ENCODE data around the gene TIMELESS. TPM values are rescaled to one million over a fixed set of nuclear protein-coding genes. Genes with fewer than 3 reads are reported as not detected.

TIMELESS gene
- total RNA-seq, 1 experiment from 2014 or later, result 30.9 TPM

DNA sequence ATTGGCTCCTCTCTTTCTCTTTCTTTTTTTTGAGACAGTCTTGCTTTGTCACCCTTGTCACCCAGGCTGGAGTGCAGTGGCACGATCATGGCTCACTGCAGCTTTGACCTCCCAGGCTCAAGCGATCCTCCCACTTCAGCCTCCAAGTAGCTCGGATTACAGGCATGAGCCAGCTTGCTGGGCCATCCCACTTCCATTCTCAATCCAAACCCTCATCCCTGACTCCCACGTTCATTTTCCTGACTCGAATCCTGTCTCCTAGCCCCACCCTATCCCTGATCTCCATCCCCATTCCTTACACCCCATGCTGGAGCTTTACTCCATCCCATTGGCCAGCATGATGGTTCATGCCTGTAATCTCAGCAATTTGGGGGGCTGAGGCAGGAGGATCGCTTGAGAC, 26.9 kb upstream of the TIMELESS start:
- no peaks in the 10 kb centered on the region for H3K27me3 ChIP-seq (ENCODE audit: insufficient read depth, low read depth)
- H3K4me3 ChIP-seq, result no peak overlapping the region
- no peaks in the 10 kb centered on the region for H4K20me1 ChIP-seq (ENCODE audit: insufficient read depth)
- H3K36me3 ChIP-seq (ENCODE audit: low read depth), result no peaks in the 10 kb centered on the region
- no peak overlapping the region for H2AFZ ChIP-seq
- POLR2A ChIA-PET (ENCODE audit: unreplicated experiment), result interaction anchor here (0.6 kb wide), 1 partner anchor 191 kb away, joined by 3 read pairs; no protein-coding TSS in a partner anchor
- no peaks in the 10 kb centered on the region for H3K9me3 ChIP-seq (ENCODE audit: insufficient read depth, low read depth)
- no peaks in the 10 kb centered on the region for H3K9me2 ChIP-seq (ENCODE audit: insufficient read depth)
- no peaks in the 10 kb centered on the region for H3F3A ChIP-seq (ENCODE audit: insufficient read depth, low read depth)
- no peaks in the 10 kb centered on the region for H3K79me2 ChIP-seq (ENCODE audit: low read depth)
- H3K4me1 ChIP-seq (replicated peaks; ENCODE audit: insufficient read depth), result no peaks in the 10 kb centered on the region
- CTCF ChIA-PET, result no interaction called here
- H3K4me2 ChIP-seq, result no peak overlapping the region
- TF ChIP-seq, protein P1, sequence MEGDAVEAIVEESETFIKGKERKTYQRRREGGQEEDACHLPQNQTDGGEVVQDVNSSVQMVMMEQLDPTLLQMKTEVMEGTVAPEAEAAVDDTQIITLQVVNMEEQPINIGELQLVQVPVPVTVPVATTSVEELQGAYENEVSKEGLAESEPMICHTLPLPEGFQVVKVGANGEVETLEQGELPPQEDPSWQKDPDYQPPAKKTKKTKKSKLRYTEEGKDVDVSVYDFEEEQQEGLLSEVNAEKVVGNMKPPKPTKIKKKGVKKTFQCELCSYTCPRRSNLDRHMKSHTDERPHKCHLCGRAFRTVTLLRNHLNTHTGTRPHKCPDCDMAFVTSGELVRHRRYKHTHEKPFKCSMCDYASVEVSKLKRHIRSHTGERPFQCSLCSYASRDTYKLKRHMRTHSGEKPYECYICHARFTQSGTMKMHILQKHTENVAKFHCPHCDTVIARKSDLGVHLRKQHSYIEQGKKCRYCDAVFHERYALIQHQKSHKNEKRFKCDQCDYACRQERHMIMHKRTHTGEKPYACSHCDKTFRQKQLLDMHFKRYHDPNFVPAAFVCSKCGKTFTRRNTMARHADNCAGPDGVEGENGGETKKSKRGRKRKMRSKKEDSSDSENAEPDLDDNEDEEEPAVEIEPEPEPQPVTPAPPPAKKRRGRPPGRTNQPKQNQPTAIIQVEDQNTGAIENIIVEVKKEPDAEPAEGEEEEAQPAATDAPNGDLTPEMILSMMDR (conservative IDR thresholded peaks at IDR 0.05), result no peak
- TF ChIP-seq EZH2 (IDR thresholded peaks at IDR 0.05; ENCODE audit: low read depth), result no peak
- H3K27ac ChIP-seq, result no peak overlapping the region
- DNase-seq, result no peak
- intact Hi-C loops (cut with micrococcal nuclease; ENCODE audit: unreplicated experiment), result no loop called here
- BruUV-seq (replicated peaks), result no TSS peak

DNA sequence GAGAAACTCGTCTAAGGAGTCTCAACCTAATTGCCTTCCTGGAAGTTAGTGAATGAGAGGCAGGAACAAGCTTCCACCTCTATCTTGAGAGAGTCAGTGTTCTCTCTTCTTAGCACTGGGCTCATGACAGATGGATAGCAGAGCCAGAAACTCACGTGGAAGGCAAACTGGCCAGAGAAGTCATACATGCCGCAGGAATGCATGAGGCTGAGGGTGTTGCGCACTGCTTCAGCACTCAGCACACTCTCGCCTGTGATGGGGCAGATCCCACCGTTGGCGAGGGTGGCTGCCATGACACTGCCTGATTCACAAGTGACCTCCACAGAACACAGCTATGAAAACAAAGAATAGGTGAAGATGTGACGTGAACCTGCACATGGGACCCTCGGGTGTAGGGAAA, 25.2 kb upstream of the TIMELESS start:
- Histone ChIP-seq H4K20me1 (ENCODE audit: insufficient read depth) (no peaks in the 10 kb centered on the region), H3K4me2 (no peak overlapping the region), H3K4me3 (no peak overlapping the region), H2AFZ (no peak overlapping the region), H3K27me3 (ENCODE audit: insufficient read depth, low read depth) (no peaks in the 10 kb centered on the region), H3K9me3 (ENCODE audit: insufficient read depth, low read depth) (no peaks in the 10 kb centered on the region), H3F3A (ENCODE audit: insufficient read depth, low read depth) (peaks cover 10% of the 10 kb centered on the region; the same call in 1 of the 2 replicates), H3K27ac (no peak overlapping the region), H3K4me1 (replicated peaks; ENCODE audit: insufficient read depth) (peaks cover 4% of the 10 kb centered on the region; the same call in 1 of the 2 replicates), H3K79me2 (ENCODE audit: low read depth) (peaks cover 16% of the 10 kb centered on the region), H3K9me2 (ENCODE audit: insufficient read depth) (no peaks in the 10 kb centered on the region), H3K36me3 (ENCODE audit: low read depth) (no peaks in the 10 kb centered on the region)
- POLR2A ChIA-PET (ENCODE audit: unreplicated experiment), result no interaction called here
- intact Hi-C loops (cut with micrococcal nuclease; ENCODE audit: unreplicated experiment), result no loop called here
- CTCF ChIA-PET, result no interaction called here
- BruUV-seq (replicated peaks), result no TSS peak
- no peak for DNase-seq
- TF ChIP-seq EZH2 (IDR thresholded peaks at IDR 0.05; ENCODE audit: low read depth), result no peak
- TF ChIP-seq, protein P1 (conservative IDR thresholded peaks at IDR 0.05), result no peak

DNA sequence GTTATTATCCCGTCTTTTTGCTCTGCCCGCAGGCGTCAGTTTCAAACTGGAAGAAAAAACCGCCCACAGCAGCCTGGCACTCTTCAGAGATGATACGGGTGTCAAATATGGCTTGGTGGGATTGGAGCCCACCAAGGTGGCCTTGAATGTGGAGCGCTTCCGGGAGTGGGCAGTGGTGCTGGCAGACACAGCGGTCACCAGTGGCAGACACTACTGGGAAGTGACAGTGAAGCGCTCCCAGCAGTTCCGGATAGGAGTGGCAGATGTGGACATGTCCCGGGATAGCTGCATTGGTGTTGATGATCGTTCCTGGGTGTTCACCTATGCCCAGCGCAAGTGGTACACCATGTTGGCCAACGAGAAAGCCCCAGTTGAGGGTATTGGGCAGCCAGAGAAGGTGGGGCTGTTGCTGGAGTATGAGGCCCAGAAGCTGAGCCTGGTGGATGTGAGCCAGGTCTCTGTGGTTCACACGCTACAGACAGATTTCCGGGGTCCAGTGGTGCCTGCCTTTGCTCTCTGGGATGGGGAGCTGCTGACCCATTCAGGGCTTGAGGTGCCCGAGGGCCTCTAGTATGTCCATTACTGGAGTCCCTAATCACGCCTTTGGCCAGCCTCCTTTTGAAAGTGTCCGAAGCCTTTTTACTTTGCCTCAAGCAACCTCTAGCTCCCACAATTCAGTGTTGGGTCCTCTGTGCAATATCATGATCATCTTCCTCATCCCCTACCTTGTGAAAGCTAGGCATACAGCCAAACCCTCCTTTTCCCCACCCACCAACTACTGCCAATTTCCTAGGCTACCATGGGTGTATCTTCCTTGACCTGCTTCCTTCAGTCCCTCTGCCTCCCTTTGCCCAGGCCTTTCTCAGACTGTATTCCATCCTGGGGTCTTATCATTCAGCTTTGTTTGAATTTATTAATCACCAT, 20.0 kb upstream of the TIMELESS start:
- TF ChIP-seq EZH2 (IDR thresholded peaks at IDR 0.05; ENCODE audit: low read depth), result no peak
- TF ChIP-seq, protein P1 (conservative IDR thresholded peaks at IDR 0.05), result no peak
- DNase-seq, result no peak
- H3K27me3 ChIP-seq (ENCODE audit: insufficient read depth, low read depth), result no peaks in the 10 kb centered on the region
- ChIA-PET CTCF (interaction anchor here (0.7 kb wide), 1 partner anchor 22 kb away, joined by 4 read pairs; no protein-coding TSS in a partner anchor), POLR2A (ENCODE audit: unreplicated experiment) (interaction anchor here (0.7 kb wide), 1 partner anchor 342 kb away, joined by 3 read pairs; no protein-coding TSS in a partner anchor)
- no peaks in the 10 kb centered on the region for H3K9me3 ChIP-seq (ENCODE audit: insufficient read depth, low read depth)
- H2AFZ ChIP-seq, result peak overlapping the region; percentile 100
- peaks cover 25% of the 10 kb centered on the region for H3K79me2 ChIP-seq (ENCODE audit: low read depth)
- TSS peak; percentile 51 for BruUV-seq (replicated peaks)
- no peaks in the 10 kb centered on the region for H3K36me3 ChIP-seq (ENCODE audit: low read depth)
- H3K4me1 ChIP-seq (replicated peaks; ENCODE audit: insufficient read depth), result peaks cover 7% of the 10 kb centered on the region; the same call in 1 of the 2 replicates
- no peaks in the 10 kb centered on the region for H3K9me2 ChIP-seq (ENCODE audit: insufficient read depth)
- H4K20me1 ChIP-seq (ENCODE audit: insufficient read depth), result no peaks in the 10 kb centered on the region
- peaks cover 20% of the 10 kb centered on the region for H3F3A ChIP-seq (ENCODE audit: insufficient read depth, low read depth)
- peak overlapping the region; percentile 99 for H3K4me3 ChIP-seq
- peak overlapping the region; percentile 74 for H3K27ac ChIP-seq
- intact Hi-C loops (cut with micrococcal nuclease; ENCODE audit: unreplicated experiment), result no loop called here
- peak overlapping the region; percentile 91 for H3K4me2 ChIP-seq
